ENCODE data around the gene ATG7.

ATG7 gene

DNA sequence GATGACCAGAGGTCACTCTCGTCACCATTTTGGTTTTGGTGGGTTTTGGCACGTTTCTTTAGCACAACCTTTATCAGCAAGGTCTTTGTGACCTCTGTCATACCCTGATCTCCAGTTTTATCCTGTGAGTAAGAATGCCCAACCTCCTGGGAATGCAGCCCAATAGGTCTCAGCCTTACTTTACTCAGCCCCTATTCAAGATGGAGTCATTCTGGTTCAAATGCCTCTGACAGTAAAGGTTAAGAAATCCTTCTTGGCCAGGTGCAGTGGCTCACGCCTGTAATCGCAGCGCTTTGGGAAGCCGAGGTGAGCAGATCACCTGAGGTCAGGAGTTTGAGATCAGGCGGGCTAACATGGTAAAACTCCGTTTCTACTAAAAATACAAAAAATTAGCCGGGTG, 3.2 kb upstream of the ATG7 start:
- TF ChIP-seq MYC (IDR thresholded peaks at IDR 0.05; ENCODE audit: low read depth, low read length), result no peak
- TF ChIP-seq, protein P1, sequence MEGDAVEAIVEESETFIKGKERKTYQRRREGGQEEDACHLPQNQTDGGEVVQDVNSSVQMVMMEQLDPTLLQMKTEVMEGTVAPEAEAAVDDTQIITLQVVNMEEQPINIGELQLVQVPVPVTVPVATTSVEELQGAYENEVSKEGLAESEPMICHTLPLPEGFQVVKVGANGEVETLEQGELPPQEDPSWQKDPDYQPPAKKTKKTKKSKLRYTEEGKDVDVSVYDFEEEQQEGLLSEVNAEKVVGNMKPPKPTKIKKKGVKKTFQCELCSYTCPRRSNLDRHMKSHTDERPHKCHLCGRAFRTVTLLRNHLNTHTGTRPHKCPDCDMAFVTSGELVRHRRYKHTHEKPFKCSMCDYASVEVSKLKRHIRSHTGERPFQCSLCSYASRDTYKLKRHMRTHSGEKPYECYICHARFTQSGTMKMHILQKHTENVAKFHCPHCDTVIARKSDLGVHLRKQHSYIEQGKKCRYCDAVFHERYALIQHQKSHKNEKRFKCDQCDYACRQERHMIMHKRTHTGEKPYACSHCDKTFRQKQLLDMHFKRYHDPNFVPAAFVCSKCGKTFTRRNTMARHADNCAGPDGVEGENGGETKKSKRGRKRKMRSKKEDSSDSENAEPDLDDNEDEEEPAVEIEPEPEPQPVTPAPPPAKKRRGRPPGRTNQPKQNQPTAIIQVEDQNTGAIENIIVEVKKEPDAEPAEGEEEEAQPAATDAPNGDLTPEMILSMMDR (IDR thresholded peaks at IDR 0.05; ENCODE audit: low read depth, low read length), result no peak
- TF ChIP-seq, protein P2, sequence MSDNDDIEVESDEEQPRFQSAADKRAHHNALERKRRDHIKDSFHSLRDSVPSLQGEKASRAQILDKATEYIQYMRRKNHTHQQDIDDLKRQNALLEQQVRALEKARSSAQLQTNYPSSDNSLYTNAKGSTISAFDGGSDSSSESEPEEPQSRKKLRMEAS (IDR thresholded peaks at IDR 0.05; ENCODE audit: low read depth, low read length), result no peak
- TF ChIP-seq POLR2A (IDR thresholded peaks at IDR 0.05; ENCODE audit: extremely low read depth, insufficient read length), result no peak
- no peak for DNase-seq (ENCODE audit: low read depth)
- no peak overlapping the region for H3K4me3 ChIP-seq (ENCODE audit: low read depth, low read length)

DNA sequence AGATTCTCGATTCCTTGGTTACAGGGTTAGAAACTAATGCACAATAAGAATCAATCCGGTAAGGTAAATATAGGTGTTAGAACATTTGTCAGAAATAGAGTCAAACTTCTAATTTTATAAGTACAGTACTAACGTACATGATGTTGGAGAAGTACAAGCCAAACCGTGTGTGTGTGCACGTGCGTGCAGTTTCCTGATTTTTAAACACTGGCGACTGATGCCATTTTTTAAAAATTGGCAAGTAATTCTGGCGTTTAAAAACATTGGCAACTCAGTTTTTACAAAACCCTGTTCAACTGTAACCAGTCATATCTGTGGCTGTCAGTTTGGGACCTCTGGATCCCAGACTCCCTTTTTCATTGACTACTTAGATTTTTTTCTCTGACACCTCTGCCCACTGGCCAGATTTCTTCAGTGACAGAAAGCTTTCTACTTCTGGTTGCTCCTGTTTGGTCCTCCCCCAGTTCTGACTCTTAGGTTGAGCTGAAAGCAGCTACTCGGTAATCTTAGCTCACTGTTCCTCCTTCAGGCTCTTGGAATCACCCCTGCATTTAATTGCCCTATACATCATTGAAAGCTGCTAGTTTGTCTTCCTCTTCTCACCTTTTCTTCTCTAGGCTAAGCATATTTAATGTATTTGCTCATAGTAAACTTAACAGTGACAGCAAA, 843 bp downstream of the ATG7 start:
- peak; percentile 75 for DNase-seq (ENCODE audit: low read depth)
- TF ChIP-seq POLR2A (IDR thresholded peaks at IDR 0.05; ENCODE audit: extremely low read depth, insufficient read length) (no peak), MYC (IDR thresholded peaks at IDR 0.05; ENCODE audit: low read depth, low read length) (0 out of 2 replicates have a peak, but pooled peaks have one; percentile 2)
- TF ChIP-seq, protein P2 (IDR thresholded peaks at IDR 0.05; ENCODE audit: low read depth, low read length), result peak; percentile 58
- peak overlapping the region; percentile 98 for H3K4me3 ChIP-seq (ENCODE audit: low read depth, low read length)

DNA sequence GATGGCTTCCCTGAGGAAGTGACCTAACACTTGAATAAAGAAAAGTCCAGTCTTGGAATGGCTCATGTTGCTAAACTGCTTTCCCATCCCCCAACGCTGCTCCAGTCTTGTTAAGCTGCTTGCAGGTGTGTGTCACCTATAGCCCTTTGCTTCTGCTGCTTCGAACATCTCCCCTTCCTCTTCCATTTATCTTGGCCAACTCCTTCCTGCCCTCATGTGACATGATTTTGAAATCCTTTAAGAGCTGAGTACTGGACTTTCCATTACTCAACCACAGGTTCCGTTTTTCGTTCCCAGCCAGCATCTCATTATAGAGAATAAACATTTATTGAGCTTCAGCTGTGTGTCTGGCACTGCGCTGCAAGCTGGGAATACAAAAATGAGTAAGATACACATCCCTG, 1.7 kb downstream of the ATG7 start:
- DNase-seq (ENCODE audit: low read depth), result peak; percentile 94
- peak overlapping the region; percentile 98 for H3K4me3 ChIP-seq (ENCODE audit: low read depth, low read length)
- TF ChIP-seq, protein P2 (IDR thresholded peaks at IDR 0.05; ENCODE audit: low read depth, low read length), result peak; percentile 79
- TF ChIP-seq POLR2A (IDR thresholded peaks at IDR 0.05; ENCODE audit: extremely low read depth, insufficient read length), result peak; percentile 23
- TF ChIP-seq, protein P1 (IDR thresholded peaks at IDR 0.05; ENCODE audit: low read depth, low read length), result no peak

DNA sequence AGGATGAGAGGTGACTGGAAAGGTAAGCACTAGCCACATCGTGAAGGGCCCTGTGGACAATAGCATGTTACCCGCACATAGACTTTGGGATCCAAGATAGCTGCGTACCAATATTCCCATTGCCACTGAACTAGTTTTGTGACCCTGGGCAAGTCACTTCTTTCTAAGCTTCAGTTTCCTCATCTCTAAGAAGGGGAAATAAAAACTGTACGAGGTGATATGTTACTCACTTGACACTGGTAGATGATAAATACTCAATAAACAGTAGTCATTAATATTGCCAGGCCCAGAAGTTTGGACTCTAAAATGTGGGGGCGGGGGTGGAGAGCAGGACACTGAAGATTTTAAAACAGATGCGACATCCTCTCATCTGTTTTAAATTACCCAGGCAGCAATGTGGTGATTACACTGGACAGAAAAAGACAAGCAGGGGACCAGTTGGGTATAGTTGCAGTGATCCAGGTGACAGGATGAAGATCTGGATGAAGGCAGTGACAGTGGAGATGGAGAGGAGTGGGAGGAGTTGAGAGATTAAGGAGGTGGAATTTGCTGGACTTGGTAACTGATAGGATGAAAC, 2.5 kb downstream of the ATG7 start:
- no peak for TF ChIP-seq MYC (IDR thresholded peaks at IDR 0.05; ENCODE audit: low read depth, low read length)
- TF ChIP-seq, protein P2 (IDR thresholded peaks at IDR 0.05; ENCODE audit: low read depth, low read length), result no peak
- TF ChIP-seq, protein P1 (IDR thresholded peaks at IDR 0.05; ENCODE audit: low read depth, low read length), result no peak
- TF ChIP-seq POLR2A (IDR thresholded peaks at IDR 0.05; ENCODE audit: extremely low read depth, insufficient read length), result no peak
- DNase-seq (ENCODE audit: low read depth), result no peak
- H3K4me3 ChIP-seq (ENCODE audit: low read depth, low read length), result peak overlapping the region; percentile 98

DNA sequence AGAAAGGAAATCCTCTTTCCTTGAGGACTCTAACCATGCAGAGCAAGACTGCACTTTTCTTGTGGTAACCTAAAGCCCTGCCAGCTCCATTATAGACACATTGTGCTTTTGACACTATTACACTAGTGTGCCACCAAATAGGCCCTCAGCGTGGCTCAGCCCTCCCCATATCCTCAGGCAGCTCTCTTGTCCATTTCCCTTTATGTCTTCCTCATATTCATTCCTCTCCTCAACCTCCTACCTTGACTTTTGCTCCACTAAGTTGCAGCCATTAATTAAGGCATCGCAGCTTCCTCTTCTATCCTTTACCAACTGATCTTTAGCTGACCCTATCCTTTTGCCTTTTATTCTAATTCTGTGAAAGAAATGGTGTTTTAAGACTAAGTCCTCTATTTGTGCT, 3.7 kb downstream of the ATG7 start:
- DNase-seq (ENCODE audit: low read depth), result peak; percentile 20
- peak overlapping the region; percentile 1 for H3K4me3 ChIP-seq (ENCODE audit: low read depth, low read length)
- no peak for TF ChIP-seq MYC (IDR thresholded peaks at IDR 0.05; ENCODE audit: low read depth, low read length)
- TF ChIP-seq POLR2A (IDR thresholded peaks at IDR 0.05; ENCODE audit: extremely low read depth, insufficient read length), result no peak

DNA sequence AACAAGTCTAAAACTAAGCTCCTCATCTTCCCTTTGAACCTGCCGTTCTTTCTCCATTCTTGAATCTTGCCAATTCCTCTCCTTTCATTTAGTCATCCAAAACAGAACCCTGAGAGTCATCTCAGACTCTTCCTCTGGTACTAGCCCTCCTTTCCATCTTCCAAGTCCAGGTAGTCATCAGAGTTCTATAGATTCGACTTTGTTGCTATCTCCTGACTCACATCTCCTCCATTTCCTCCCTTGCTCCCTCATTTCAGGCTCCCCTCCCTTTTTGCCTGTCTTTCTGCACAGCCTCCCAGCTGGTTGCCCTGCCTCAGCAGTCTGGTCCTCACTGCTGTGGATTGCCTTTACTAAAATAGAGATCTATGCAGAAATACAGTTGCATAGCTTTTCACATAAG, 4.7 kb downstream of the ATG7 start:
- no peak for TF ChIP-seq MYC (IDR thresholded peaks at IDR 0.05; ENCODE audit: low read depth, low read length)
- no peak overlapping the region for H3K4me3 ChIP-seq (ENCODE audit: low read depth, low read length)
- no peak for DNase-seq (ENCODE audit: low read depth)

DNA sequence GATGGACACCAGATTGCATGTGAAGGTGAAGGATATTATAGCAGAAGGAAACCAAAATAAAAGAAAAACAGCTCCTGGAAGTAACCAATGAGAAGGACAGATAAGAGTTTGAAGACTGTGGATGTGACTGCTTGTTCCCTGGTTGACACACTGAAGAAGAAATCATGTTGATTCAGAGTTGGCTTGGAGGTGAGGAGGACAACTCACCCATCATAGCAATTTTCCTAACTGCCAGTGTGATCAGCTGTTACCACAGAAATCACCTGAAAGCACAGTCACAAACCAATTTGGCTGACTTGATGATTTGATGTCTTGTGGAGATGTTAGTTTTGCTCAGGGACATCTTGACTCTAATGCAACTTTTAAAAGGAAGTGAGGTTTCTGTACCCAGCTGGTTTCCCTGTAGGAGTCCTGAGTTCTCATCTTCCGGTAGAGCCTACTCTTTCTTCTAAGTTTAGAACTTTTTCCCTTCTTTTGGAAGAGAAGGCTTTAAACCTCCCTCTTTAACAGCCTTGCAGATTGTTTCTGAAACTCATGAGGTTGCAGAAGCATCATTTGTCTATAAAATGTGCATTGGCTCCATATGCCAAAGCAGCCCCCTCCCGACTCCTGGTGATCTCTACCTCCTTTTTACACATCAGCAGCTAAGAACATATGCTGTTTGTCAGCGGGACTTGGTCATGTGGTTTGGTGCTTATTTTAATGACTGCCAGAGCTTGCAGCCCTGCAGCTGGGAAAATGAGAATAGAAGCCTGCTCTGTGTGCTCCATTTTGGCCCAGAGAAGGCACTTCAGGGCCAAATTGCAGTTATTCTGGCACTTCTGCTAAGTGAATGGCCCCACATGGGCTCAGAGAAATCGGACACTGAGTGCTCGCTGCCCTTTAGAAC, 10.3 kb downstream of the ATG7 start:
- peak; percentile 57 for DNase-seq (ENCODE audit: low read depth)
- TF ChIP-seq, protein P1 (IDR thresholded peaks at IDR 0.05; ENCODE audit: low read depth, low read length), result no peak
- no peak for TF ChIP-seq MYC (IDR thresholded peaks at IDR 0.05; ENCODE audit: low read depth, low read length)
- TF ChIP-seq, protein P2 (IDR thresholded peaks at IDR 0.05; ENCODE audit: low read depth, low read length), result no peak; the same call in 1 of the 2 replicates
- no peak for TF ChIP-seq POLR2A (IDR thresholded peaks at IDR 0.05; ENCODE audit: extremely low read depth, insufficient read length)

More for the DNA sequence above, 10.3 kb downstream of the ATG7 start:
- H3K4me3 ChIP-seq (ENCODE audit: low read depth, low read length), result peak overlapping the region; percentile 4

All from NB4 (cell line).